DMS153 treated with DMSO at 0.1 percent for 48 hours (cell line): ENCODE results near the gene ERFE.

Experiments
- DNase-seq: peaks from one replicate; lab custom pipeline; 2025; ENCODE audit not compliant: unreplicated experiment; lab: John Stamatoyannopoulos, UW

The ERFE gene

GRCh38 chr2:238125127-238125885 lies 33.5 kb upstream of the ERFE start:
- no peak for DNase-seq

- DNase-seq: no peak
Measured at GRCh38 chr2:238126338-238126737, 32.4 kb upstream of the ERFE start.

- DNase-seq: no peak
Measured at GRCh38 chr2:238126775-238127164, 32.0 kb upstream of the ERFE start.

- no peak for DNase-seq
Measured at GRCh38 chr2:238127165-238128060, 31.4 kb upstream of the ERFE start.

GRCh38 chr2:238128061-238128440 lies 30.7 kb upstream of the ERFE start:
- no peak for DNase-seq

GRCh38 chr2:238128534-238129001 lies 30.2 kb upstream of the ERFE start:
- DNase-seq: no peak

- DNase-seq: no peak
Measured at GRCh38 chr2:238129166-238130010, 29.4 kb upstream of the ERFE start.

GRCh38 chr2:238130111-238130695 lies 28.6 kb upstream of the ERFE start:
- DNase-seq: no peak

GRCh38 chr2:238130696-238131628 lies 27.8 kb upstream of the ERFE start:
- no peak for DNase-seq

- no peak for DNase-seq
Measured at GRCh38 chr2:238131761-238132462, 26.9 kb upstream of the ERFE start.

GRCh38 chr2:238132463-238133450 lies 26.0 kb upstream of the ERFE start:
- no peak for DNase-seq

GRCh38 chr2:238133499-238134392 lies 25.0 kb upstream of the ERFE start:
- no peak for DNase-seq

- no peak for DNase-seq
Measured at GRCh38 chr2:238134393-238134785, 24.4 kb upstream of the ERFE start.

- DNase-seq: no peak
Measured at GRCh38 chr2:238135601-238136150, 23.1 kb upstream of the ERFE start.

GRCh38 chr2:238136820-238137537 lies 21.8 kb upstream of the ERFE start:
- no peak for DNase-seq

- DNase-seq: no peak
Measured at GRCh38 chr2:238137885-238138284, 20.9 kb upstream of the ERFE start.
